Kidney (tissue), 14 donors: ENCODE measurements around the gene CXCL13. TPM values are rescaled to one million over a fixed set of nuclear protein-coding genes. Genes with fewer than 3 reads are reported as not detected.
"Not testable (repeated sequence)": the region's sequence is repeated elsewhere in the genome, so short reads cannot be mapped to it uniquely, and the experiment has no call there.

ENCODE experiments used
- DNase-seq, 5 donors: peaks; one replicate each; pipeline ENCODE4 v3.0.0-alpha.2; 2013 to 2020
- FAIRE-seq: peaks from 2 replicates; lab custom pipeline; 2012; peaks lifted over from hg19 to GRCh38; lab: Jason Lieb, UNC
- H3K27ac ChIP-seq, 2 donors: one replicate each; pipeline ENCODE4 v1.7.0; 2013; ENCODE audit warnings: low read depth in 2 of 2, low read length in 2 of 2, inconsistent platforms in 1 of 2
- H3K27me3 ChIP-seq: one replicate; pipeline ENCODE4 v1.7.1; 2013; ENCODE audit warnings: low read length, inconsistent platforms; ENCODE audit not compliant: control insufficient read depth, insufficient read depth
- H3K36me3 ChIP-seq, 3 donors: one replicate each; pipeline versions ENCODE4 v1.7.0 to v1.7.1; 2013; ENCODE audit warnings: low read length in 3 of 3, control low read depth in 1 of 3, inconsistent platforms in 1 of 3; ENCODE audit not compliant: insufficient read depth in 3 of 3, control insufficient read depth in 2 of 3
- H3K4me1 ChIP-seq, 3 donors: one replicate each; pipeline versions ENCODE4 v1.7.0 to v1.7.1; 2013; ENCODE audit warnings: low read length in 3 of 3, inconsistent platforms in 1 of 3, low read depth in 1 of 3; ENCODE audit not compliant: control insufficient read depth in 2 of 3, insufficient read depth in 2 of 3
- H3K4me3 ChIP-seq, 3 donors: one replicate each; pipeline versions ENCODE4 v1.7.0 to v1.8.1; 2013; ENCODE audit warnings: low read length in 3 of 3, control low read depth in 1 of 3, inconsistent platforms in 1 of 3
- H3K9ac ChIP-seq, 3 donors: one replicate each; pipeline versions ENCODE4 v1.7.0 to v1.7.1; 2013; ENCODE audit warnings: low read length in 3 of 3, control low read depth in 1 of 3, inconsistent platforms in 1 of 3
- H3K9me3 ChIP-seq, 3 donors: one replicate each; pipeline versions ENCODE4 v1.7.0 to v1.7.1; 2013; ENCODE audit warnings: low read length in 3 of 3, control low read depth in 1 of 3, inconsistent platforms in 1 of 3; ENCODE audit not compliant: control insufficient read depth in 2 of 3, insufficient read depth in 1 of 3
- intact Hi-C: fragments of 100-400 bp; cut with DNase I; formaldehyde crosslinking; loops from one replicate; pipeline ENCODE4 v1.11.1; 2022
- polyA plus RNA-seq: library from polyadenylated mRNA; stranded (reverse); fragments of 350-450 nt; fragmentation: Illumina TruSeq; extraction: RNeasy Lipid Tissue Mini Kit (QIAGEN cat#74804); gene quantifications from one replicate; pipeline ENCODE4 v1.2.3, GENCODE V29; 2014; ENCODE audit warnings: low read depth, low replicate concordance; ENCODE audit not compliant: insufficient read depth
- total RNA-seq: library from RNA; stranded (reverse); fragmentation: NEBNext Ultra II Directional; extraction: Animal tissue kit (Norgen Biotek cat#: 25700); gene quantifications from one replicate; pipeline ENCODE4 v1.2.1, GENCODE V29; 2021
- TF ChIP-seq, protein P1 (sequence below): IDR thresholded peaks from 3 replicates; pipeline ENCODE4 v1.5.1; 2012; ENCODE audit warnings: mild to moderate bottlenecking, moderate library complexity, borderline replicate concordance; ENCODE audit not compliant: insufficient read depth; ENCODE audit errors: extremely low read depth
- donor health status: control.
- donor health status: control.
- donor health status: control.
- donor health status: control.
- donor health status: control.
- donor health status: DM: yes; HTN: yes; CAD: no.
- donor health status: Normal renal cell carcinoma (clear cell type).

The CXCL13 gene
- total and polyA plus RNA-seq, 2 donors from 2014 or later, result 6.5 TPM; not detected in 1

- no peak overlapping the region for H3K27ac ChIP-seq
- FAIRE-seq, result no peak
- DNase-seq, result peak in 1 of 5 donors; percentile 24
These were observed 46.7 kb downstream of the CXCL13 start for GRCh38 chr4:77652237-77652897.

DNA sequence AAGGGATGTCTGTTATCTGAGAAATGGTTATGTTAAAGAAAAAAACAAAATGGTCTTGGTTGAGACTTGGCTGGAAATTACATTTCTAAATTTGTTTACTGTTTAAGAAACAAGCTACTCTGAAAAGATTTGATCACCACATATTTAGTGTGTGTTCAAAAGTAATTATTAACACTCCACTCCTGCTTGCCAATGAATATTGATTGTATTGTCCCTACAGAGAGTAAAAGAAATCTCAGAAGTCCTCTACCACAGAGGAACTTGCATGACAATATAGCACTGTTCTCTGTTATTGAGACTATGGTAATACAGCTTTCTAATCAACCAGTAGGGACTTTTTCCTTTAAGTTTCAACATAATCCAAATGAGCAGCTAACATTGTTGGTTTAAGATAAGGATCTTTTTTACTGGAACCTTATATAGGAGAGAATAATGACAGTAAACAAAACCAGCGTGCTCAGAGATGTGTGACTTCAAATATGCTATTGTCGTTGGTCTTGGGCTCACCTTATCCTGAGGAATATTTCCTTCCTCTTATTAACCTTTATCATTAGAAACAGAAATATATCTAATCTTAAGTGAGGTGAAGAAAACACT, 47.6 kb downstream of the CXCL13 start:
- H3K27ac ChIP-seq, result no peak overlapping the region
- no peak overlapping the region for H3K9ac ChIP-seq
- no peak for DNase-seq

More at GRCh38 chr4:77652237-77652897, 46.7 kb downstream of the CXCL13 start:
- Histone ChIP-seq H3K36me3 (no peaks in the 10 kb centered on the region), H3K9me3 (no peaks in the 10 kb centered on the region), H3K9ac (no peak overlapping the region), H3K4me1 (no peaks in the 10 kb centered on the region), H3K27me3 (no peaks in the 10 kb centered on the region), H3K4me3 (no peak overlapping the region)
- intact Hi-C loops, result no loop called here
- TF ChIP-seq, protein P1, sequence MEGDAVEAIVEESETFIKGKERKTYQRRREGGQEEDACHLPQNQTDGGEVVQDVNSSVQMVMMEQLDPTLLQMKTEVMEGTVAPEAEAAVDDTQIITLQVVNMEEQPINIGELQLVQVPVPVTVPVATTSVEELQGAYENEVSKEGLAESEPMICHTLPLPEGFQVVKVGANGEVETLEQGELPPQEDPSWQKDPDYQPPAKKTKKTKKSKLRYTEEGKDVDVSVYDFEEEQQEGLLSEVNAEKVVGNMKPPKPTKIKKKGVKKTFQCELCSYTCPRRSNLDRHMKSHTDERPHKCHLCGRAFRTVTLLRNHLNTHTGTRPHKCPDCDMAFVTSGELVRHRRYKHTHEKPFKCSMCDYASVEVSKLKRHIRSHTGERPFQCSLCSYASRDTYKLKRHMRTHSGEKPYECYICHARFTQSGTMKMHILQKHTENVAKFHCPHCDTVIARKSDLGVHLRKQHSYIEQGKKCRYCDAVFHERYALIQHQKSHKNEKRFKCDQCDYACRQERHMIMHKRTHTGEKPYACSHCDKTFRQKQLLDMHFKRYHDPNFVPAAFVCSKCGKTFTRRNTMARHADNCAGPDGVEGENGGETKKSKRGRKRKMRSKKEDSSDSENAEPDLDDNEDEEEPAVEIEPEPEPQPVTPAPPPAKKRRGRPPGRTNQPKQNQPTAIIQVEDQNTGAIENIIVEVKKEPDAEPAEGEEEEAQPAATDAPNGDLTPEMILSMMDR, result no peak

GRCh38 chr4:77660318-77660717, 54.7 kb downstream of the CXCL13 start:
- H3K9me3 ChIP-seq, DNase-seq, H3K4me3 ChIP-seq, H3K4me1 ChIP-seq, H3K27me3 ChIP-seq, H3K9ac ChIP-seq, H3K27ac ChIP-seq, FAIRE-seq, H3K36me3 ChIP-seq, intact Hi-C loops: not testable (repeated sequence)

More for the DNA sequence above, 47.6 kb downstream of the CXCL13 start:
- no peak for FAIRE-seq
- no peaks in the 10 kb centered on the region for H3K4me1 ChIP-seq
- no peaks in the 10 kb centered on the region for H3K27me3 ChIP-seq
- no peaks in the 10 kb centered on the region for H3K9me3 ChIP-seq
- no peak overlapping the region for H3K4me3 ChIP-seq
- intact Hi-C loops, result no loop called here
- TF ChIP-seq, protein P1, result no peak
- H3K36me3 ChIP-seq, result no peaks in the 10 kb centered on the region

Other genes starting within 250 kb of the CXCL13 start
- 73.3 TPM for gene CNOT6L, start 213.5 kb downstream of the CXCL13 start, total RNA-seq
- 5.8 TPM for gene CNOT6L, start 213.5 kb downstream of the CXCL13 start, polyA plus RNA-seq